ENCODE measurements around the gene DLK1.
A peak's percentile ranks its signal among the peaks of the same experiment; 100 is the strongest.

DLK1 gene

GRCh38 chr14:100692256-100692655 lies 34.4 kb upstream of the DLK1 start:
- no peak for TF ChIP-seq CTCF (IDR thresholded peaks at IDR 0.05; ENCODE audit: low read depth, low read length)
- no peak for DNase-seq (ENCODE audit: low read depth, low spot score)
- in situ Hi-C loops (cut with HindIII; ENCODE audit: low sequenced_read_pairs) = no loop called here
- no peak overlapping the region for H3K4me3 ChIP-seq (ENCODE audit: low read depth, low read length)

GRCh38 chr14:100692859-100693558 lies 33.7 kb upstream of the DLK1 start:
- peak; percentile 95 for DNase-seq (ENCODE audit: low read depth, low spot score)
- in situ Hi-C loops (cut with HindIII; ENCODE audit: low sequenced_read_pairs) = no loop called here
- peak overlapping the region; percentile 0 for H3K4me3 ChIP-seq (ENCODE audit: low read depth, low read length)
- TF ChIP-seq CTCF (IDR thresholded peaks at IDR 0.05; ENCODE audit: low read depth, low read length) = no peak

GRCh38 chr14:100693877-100694578 lies 32.7 kb upstream of the DLK1 start:
- DNase-seq (ENCODE audit: low read depth, low spot score) = no peak
- in situ Hi-C loops (cut with HindIII; ENCODE audit: low sequenced_read_pairs) = no loop called here
- no peak for TF ChIP-seq CTCF (IDR thresholded peaks at IDR 0.05; ENCODE audit: low read depth, low read length)
- no peak overlapping the region for H3K4me3 ChIP-seq (ENCODE audit: low read depth, low read length)

- no peak for TF ChIP-seq CTCF (IDR thresholded peaks at IDR 0.05; ENCODE audit: low read depth, low read length)
- DNase-seq (ENCODE audit: low read depth, low spot score) = no peak
- no peak overlapping the region for H3K4me3 ChIP-seq (ENCODE audit: low read depth, low read length)
- in situ Hi-C loops (cut with HindIII; ENCODE audit: low sequenced_read_pairs) = no loop called here
These were observed 31.9 kb upstream of the DLK1 start for GRCh38 chr14:100694579-100695422.

GRCh38 chr14:100695423-100695738 lies 31.3 kb upstream of the DLK1 start:
- DNase-seq (ENCODE audit: low read depth, low spot score) = no peak
- in situ Hi-C loops (cut with HindIII; ENCODE audit: low sequenced_read_pairs) = no loop called here
- TF ChIP-seq CTCF (IDR thresholded peaks at IDR 0.05; ENCODE audit: low read depth, low read length) = no peak
- no peak overlapping the region for H3K4me3 ChIP-seq (ENCODE audit: low read depth, low read length)

GRCh38 chr14:100696008-100696407 lies 30.7 kb upstream of the DLK1 start:
- TF ChIP-seq CTCF (IDR thresholded peaks at IDR 0.05; ENCODE audit: low read depth, low read length) = no peak
- in situ Hi-C loops (cut with HindIII; ENCODE audit: low sequenced_read_pairs) = no loop called here
- no peak for DNase-seq (ENCODE audit: low read depth, low spot score)
- no peak overlapping the region for H3K4me3 ChIP-seq (ENCODE audit: low read depth, low read length)
